GM19328 (cell line): ENCODE data around the gene CDCA4.

Source experiments
- ATAC-seq: cut with Tn5 transposase; IDR thresholded peaks from one replicate; pipeline ENCODE4 v1.9.1; 2021; ENCODE audit warnings: mild to moderate bottlenecking, moderate library complexity; ENCODE audit not compliant: unreplicated experiment

CDCA4 gene

DNA sequence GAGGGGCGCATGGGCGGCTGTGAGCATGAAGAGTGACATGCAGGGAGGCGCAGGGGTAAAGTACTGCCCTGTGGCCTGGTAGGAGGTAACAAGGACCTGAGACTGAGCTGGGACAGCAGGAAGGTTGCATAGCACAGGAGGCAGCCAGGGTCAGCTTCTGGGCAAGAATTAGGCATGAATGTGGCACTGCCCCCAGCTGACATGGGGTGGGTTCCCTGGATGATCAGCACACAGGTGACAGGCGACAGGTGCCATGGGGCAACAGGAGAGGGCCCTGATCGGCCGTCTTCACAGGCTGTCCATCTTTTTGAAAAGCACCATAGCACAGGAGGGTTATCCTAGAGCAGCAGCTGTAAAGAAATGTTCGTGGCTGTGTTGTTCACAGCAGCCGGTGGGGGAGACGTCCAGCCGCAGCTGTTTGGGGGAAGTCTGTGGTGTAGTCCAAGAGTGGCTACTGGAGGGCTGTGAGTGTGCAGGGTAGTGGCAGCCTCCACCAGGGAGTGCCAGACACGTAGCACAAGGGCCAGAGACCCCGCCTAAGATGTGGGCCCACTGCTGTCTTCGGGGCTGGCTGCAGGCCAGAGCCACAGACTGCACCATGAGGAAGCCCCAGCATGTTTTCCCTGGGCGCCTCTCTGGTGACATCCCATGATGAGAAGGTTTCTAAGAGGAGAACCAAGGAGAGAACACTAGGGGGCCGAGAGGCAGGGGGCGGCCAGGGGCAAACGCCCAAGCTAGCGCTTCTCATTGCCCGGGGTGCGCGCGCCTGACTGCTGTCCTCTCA is 26.9 kb downstream of the CDCA4 start:
- ATAC-seq, result no peak

DNA sequence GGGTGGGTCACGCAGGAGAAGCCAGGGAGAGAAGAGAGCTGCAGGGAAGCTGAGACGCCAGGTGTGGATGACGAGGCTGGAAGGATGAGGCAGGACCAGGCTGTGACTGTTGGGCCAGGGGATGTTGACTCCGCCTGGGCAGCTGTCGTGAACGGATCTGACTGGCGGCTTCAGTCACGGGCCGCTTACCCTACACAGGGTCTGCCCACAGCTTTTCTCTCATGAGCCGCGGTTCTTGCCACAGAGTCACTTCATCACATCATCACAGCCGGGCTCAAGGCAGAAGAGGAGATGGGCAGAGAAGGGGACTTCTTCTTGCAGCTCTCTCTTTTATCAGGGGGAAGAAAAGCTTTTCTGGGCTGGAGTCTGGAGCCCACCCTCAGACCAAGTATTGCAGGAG is 27.6 kb downstream of the CDCA4 start:
- ATAC-seq, result no peak

DNA sequence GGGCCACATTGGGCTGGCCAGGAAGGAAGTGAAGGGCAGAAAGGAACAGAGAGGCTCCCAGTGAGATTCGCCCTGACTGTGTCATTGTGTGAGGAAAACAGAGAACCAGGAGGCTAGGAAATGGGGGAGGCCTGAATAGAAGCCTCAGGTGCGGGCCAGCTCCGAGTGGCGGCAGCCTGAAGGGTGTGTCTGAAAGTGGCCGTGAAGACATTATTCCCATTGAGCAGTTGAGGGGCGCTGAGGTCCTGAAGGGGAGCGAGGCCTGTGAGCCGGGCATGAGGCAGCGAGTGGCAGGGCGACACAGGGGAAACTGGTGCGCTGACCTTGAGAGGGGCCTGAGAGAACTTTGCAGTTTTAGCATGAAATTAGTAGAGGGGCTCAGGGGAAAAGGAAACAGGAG is 28.4 kb downstream of the CDCA4 start:
- no peak for ATAC-seq

DNA sequence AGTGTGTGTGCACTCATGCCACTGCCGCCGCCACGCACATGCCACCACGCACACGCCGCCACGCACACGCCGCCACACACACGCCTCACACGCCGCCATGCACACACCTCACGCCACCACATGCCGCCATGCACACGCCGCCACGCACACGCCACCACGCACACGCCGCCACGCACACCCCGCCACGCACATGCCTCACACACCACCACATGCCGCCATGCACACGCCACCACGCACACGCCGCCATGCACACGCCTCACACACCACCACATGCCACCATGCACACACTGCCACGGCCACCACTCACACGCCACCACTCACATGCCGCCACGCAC is 29.0 kb downstream of the CDCA4 start:
- no peak for ATAC-seq

DNA sequence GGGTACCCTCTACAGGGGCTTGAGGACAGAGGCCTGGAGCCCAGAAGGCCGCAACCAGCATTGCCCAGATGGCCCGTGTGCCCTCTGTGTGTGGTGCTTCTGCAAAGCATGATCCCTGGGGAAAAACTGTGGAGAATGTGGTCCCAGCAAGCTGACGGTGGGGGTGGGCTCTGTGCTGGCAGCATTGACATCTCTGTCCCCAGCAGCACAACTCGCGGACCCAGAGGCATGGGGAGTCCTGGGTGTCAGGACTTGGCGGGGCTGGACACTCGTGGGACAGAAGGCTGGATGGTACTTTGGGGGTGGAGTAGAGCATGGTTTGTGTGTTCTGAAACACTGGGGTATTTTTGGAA is 31.0 kb downstream of the CDCA4 start:
- ATAC-seq, result no peak

DNA sequence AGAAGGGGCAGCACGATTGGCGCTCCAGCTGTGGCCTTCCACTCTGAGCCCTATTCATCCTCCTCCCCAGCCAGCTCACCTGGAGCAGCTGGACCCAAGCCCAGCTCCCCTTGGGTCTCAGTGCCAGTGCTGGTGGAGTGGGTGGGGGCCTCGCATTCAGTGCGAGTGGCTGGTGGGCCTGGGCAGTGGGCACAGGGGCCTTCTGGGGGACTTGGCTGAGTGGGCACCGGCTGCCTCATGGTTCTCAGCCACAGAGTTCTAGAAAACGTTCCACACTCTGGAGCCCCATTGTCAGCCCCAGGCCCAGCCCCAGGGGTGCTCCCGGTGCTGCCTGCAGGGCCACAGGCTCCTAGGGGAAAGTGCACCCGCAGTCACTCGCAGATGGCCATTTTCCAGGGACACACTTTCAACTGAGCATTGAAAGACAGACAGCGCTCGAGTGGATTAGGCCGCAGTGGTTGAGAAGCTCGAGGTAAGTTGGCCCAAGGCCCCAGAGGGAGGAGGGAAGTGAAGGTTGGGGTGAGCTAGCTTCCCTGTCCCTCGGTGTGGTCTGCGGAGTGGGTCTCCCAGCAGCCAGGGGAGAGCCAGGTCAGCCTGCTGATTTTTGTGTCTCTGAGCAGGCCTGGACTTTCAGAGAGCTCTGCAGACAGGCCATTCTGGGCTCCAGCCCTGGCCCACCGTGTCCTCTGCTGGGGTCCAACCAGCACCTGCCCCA is 31.5 kb downstream of the CDCA4 start:
- ATAC-seq, result no peak

DNA sequence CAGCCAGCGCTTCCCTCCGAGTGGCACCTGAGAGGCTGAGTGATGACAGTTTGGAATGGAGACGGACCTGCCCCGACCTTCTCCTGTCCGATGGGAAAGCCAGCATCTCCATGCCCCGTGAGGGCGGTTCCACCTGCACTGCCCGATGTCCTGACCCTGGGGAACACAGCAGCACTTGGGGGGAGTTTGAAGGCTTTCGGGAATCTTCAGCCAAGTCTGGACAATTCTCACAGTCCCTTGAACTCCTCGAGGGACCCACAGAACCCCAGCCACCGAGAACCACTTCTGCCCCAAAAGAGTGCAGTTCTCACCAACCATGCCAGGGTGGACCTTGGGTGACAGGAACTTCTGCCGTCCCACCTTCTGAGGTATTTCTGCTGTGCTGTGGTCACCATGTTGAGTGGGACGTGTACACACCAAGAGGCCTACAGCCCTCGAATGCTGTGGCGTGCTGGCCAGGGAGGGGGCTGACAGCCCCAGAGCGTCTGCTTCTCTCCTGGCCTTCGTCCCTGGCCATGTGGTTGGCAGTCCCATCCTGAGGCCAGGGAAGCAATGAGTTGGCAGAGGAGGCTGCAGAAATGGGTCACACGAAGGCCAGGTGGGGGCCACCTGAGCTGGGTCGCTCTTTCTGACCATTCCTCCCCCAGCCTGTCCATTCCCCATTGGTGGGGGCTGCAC is 34.3 kb downstream of the CDCA4 start:
- ATAC-seq, result no peak

DNA sequence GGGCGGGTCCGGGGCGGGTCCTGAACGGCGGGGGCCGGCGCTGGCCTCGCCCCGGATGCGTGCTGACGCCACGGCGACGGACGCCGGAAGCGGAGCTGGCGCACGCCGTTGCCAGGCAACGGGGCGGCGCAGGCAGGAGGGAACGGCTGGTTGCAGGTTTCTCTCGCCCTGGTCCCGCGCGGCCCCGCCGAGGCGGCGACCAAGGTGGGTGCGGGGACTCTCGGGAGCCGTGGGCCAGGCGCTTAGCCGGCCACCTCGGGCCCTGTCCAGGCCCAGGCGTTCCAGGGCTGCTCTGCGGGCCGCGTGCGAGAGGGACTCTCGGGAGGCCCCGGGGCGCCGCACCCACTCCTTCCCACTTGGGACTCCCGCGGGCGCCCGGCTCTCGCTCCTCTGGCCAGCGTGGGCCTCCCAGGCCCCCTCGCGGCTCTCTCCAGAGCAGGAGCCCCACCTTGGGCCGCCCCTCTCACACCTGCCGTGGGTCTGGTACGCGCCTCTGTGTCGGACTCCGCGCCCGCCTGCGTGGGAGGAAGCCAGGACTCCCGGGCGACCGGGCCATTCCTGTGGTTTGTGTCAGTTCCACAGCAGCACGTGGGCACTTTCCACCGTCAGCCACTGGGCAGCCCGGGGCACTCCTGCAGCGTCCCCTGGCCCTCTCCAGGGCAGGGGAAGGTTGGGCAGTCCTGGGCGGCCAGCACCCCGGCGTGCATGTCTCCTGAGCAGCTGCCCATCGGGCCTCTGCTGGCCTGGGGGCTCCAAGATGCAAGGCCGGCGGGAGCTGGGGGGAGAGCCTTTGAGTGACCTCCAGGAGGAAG is 35.0 kb downstream of the CDCA4 start, which contains the start of gene CLBA1:
Gene CLBA1, plus strand, starts transcription at position 114 of the 812 bp plus-strand sequence. Its CDS starts 644 bp downstream, at position 758.
- ATAC-seq, result peak; percentile 94

DNA sequence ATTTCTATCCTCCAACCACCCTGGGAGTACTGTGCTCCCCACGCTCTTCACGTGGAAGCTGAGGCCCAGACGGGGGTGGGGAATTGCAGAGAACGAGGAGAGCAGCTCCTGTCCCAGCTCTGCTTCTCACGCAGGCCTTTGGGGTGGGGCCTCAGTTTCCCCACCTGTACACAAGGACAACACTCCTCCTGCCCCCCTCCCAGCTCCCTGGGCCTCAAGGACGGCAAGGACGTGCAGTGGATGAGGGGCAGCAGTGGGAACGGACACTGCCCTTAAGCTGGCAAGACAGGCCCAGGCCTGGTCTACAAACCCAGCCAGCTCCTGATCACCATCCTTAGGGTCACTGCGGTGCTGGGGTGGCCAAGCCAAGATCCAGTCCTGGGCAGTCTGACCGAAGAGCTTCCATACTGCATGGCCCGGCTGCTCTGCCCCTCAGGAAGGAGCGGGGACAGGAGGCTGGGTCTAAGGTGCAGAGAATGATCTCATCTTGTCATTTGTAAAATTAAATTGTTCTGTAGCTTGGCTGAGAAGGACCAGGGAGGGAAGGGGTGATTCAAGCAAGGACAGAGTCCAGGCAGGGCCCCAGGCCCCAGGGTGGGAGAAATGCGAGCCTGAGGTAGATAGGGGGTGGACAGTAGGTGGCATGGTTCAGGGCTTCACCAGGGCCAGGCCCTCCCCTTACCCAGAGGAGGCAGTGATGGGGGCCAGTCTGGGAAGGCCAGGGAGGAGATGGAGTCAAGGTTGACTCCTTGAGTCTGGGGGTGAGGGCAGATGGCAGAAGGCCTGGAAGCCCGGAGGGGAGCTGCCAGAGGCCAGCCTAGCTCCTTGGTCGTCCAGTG is 36.6 kb downstream of the CDCA4 start:
- no peak for ATAC-seq

DNA sequence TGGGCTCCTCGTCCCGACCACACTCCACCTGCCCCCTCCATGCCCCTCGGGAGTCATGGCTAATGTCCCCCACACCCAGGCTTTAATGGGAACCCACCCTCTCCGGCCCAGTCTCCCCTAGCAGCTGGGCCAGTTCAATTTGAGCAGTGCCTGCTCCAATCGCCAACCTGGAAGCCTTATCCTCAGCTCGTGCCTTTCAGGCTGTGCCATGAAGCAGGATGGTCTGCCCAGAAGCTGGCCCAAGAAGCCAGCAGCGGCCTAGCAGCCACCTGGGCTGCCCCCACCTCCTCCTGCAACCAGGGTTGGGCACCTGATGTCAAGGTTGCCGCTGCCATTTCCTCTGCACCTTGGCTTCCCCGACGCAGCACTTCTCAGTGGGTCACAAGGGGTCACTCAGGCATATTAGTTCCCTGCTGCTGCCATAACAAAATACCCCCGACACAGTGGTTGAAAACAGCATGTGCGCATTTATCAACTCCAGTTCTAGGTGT is 37.6 kb downstream of the CDCA4 start:
- ATAC-seq, result no peak

DNA sequence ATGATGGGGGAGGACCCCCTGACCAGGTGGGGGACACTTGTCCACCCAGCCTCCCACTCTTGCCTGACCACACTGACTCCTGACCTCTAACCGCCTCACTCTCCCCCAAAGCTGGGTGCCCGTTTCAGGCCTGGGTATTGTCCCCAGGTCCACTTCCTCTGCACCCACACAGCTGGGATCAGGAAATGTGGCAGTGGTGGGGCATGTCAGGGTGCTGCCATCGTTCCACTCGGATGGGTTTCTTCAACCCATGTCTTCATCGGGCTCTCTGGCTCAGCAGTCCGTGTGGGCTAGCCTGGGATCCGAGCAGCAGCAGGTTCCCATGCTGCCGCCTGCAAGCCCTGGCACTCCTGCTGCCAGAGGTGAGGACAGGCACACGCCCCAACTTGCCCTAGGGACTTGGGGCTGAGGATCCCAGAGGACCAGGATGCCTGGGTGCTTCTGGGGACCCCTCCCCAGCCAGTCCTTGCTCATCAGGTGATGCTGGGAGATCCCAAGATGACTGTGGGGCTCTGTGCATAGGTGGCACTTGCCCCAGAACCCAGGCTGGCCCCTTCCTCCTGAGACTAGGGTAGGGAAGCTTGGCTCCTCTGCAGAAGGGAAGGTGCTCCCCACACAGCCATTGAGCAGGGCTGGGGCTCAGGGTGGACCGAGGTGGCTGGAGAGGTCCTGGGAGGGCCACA is 38.2 kb downstream of the CDCA4 start:
- ATAC-seq, result no peak

DNA sequence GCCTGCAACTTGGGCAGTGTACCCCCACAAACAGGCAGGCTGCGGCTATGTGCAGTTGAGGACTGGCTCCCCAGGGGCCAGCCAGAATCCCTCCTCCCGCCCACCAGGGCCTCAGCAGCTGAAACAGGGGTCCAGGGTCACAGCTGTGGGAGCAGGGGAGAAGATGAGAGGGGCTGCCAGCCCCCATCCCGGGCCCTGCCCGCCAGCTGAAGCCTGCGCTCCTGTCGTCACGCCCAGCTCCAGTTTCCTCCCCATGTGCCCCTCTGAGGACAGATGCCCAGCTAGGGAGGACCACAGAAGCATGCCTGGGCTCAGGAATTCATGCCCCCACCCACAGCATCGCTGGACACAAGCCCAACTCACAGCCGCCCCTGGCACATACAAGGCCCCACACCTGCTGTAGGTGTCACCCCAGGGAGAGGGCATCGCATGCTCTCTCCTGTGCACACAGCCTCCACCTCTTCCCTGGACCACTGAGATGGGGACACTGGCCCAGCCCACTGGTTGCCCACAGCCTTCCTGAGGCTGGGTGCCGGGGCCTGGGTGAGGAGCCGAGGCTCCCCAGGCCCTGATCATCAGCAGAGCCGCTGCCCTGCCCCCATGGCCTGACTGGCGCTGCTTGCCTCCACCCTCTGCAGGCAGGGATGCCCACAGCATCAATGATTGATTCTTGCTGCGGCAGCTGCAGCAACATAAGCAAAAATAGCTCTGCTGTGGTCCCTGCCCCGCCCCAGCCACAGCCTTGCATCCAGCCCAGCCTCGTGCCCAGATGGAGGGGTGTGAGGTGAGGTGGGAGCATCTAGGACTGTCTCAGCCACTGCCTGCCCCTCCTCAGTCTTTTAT is 39.0 kb downstream of the CDCA4 start:
- ATAC-seq, result no peak

DNA sequence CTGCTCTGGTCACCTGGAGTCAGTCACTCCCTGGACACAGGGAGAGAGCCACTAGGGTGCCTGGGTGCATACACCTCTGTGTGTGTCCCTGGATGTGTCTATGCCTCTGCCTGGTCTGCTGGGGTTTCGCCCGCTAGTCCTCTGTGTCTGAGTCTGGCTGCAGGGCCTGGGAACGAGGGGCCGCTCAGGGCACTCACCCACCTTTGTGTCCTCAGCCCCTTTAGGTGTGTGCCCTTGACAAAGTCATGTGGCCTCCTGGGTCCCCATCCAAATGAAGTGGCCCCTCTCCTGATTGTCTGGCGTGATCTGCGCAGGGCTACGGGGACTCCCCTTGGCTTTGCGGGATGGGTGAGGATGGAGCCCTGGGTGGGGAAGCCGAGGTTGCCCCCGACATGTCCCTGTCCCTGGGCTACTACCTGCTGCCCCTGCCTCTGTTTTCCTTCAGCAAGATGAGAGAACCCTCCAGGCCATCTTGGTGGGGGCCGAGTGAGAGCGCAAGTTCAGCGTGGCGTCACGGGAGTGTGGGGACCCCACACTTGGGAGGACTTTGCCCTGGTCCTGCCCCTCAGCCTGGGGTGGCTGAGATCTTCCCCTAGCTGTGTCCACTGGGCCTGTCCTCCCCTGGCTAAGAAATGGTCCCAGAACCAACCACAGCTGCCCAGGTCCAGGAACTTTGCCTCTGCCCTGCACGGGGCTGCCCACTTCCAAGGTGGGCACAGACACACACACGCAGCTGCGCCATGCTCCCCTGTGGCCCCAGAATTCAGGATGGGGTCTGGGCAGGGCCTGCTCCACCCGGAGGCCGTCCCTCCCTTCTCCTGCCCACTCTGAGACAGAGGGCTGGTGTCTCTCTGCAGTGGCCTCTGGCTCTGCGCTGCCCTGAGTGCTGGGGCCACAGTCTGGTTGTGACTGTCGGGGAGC is 40.0 kb downstream of the CDCA4 start:
- ATAC-seq, result no peak

DNA sequence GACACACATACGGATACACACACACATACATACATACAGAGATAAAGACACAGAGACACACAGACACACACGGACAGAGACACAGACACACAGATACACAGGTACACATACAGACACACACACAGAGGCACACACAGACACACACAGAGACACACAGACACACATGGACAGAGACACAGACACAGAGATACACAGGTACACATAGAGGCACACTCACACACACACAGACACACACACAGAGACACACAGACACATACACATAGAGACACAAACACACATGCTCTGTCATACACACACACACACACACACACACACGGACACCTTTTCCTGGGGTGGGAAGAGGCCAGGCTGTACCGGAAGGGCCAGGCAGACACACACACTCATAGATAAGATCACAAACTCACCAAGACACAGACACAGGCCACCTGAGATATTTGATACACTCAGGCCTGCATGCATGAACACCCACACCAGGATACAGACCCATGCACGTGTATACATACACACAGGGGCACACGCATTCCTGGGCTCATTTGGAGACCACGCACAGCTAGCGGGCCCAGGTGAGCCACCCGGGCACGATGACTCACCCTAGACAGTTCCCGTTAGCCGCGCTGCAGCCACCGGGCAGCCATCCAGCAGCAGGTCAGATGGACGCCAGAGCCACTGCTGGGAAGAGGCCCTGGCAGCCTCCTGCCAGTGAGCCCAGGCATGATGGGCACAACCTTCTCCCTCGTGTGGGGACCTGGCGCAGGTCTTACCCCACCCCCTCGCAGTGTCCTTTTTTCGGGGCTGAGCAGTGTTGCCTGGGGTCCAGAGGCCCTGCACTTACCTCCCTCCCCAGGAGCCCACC is 40.9 kb downstream of the CDCA4 start:
- ATAC-seq, result no peak

DNA sequence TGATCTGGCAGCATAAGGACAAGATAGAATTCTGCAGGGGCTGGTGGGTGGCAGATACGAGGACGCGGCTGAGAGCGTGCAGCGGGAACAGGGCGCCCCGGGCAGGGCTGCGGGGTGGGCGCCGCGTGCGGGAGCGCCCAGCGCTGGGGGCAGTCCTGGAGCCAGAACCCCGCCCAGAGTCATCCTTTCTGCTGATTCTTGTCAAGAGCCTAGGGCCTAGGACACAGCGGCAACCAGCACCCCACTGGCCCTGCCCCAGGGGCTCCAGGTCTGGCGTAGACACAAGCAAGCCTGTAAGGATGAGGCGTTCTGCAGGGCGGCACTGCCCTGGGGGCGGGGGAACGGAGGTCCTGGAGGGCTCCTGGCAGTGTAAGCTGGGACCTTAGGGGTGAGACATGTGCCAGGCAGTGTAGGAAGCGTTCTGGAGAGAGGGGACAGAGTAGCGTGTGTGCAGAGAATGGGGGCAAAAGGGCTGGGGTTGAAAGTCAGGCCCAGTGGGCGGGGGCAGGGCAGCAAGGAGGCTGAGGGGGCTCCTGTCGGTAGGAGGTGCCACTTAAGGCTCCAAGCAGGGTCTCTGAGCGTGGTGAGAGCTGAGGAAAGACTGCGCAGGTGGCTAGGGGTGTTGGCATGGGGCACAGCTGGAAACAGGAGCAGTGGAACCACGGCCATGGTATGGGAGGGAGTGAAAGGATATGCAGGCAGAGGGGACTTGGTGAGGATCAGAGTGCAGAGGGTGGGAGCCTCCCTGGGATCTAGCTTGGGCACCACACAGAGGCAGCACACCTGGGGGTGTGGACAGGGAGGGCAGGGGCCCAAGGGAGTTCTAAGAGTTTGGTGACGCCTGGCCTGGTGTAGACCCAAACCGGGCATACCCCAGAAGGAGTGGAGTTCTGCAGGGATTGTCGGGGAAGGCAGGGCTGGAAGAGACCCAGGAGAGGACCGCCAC is 41.9 kb downstream of the CDCA4 start:
- ATAC-seq, result no peak
